Heart left ventricle (tissue), 16 donors: ENCODE results near the gene LIMS2. TPM values are rescaled to one million over a fixed set of nuclear protein-coding genes. Genes with fewer than 3 reads are reported as not detected.

Source experiments
- ATAC-seq, 4 donors: fragments of 200-7000 bp; cut with Tn5 transposase; one replicate each; pipeline ENCODE4 v1.9.1; 2020 to 2022; ENCODE audit warnings: moderate library complexity in 4 of 4, mild to moderate bottlenecking in 3 of 4, moderate number of reproducible peaks in 1 of 4
- DNase-seq, 5 donors: peaks; one replicate each; pipeline ENCODE4 v3.0.0-alpha.2; 2020
- H3K27ac ChIP-seq, 12 donors: fragments of 200-600 bp; sonication (generic) in 4 of 12; one replicate each; pipeline versions ENCODE4 v1.5.0 to v1.8.0; 2016 to 2022; ENCODE audit warnings: mild to moderate bottlenecking in 2 of 12
- H3K27me3 ChIP-seq, 9 donors: fragments of 200-600 bp; sonication (generic) in 2 of 9; one replicate each; pipeline versions ENCODE4 v1.5.1 to v1.8.0; 2016 to 2022; ENCODE audit warnings: mild to moderate bottlenecking in 3 of 9
- H3K36me3 ChIP-seq, 9 donors: fragments of 200-600 bp; sonication (generic) in 2 of 9; one replicate each; pipeline versions ENCODE4 v1.5.0 to v1.8.0; 2018 to 2022; ENCODE audit warnings: mild to moderate bottlenecking in 2 of 9
- H3K4me1 ChIP-seq, 12 donors: fragments of 200-600 bp; sonication (generic) in 4 of 12; one replicate each; pipeline versions ENCODE4 v1.5.0 to v1.8.0; 2016 to 2022; ENCODE audit warnings: mild to moderate bottlenecking in 3 of 12
- H3K4me3 ChIP-seq, 12 donors: fragments of 200-600 bp; sonication (generic) in 4 of 12; one replicate each; pipeline versions ENCODE4 v1.5.0 to v1.8.0; 2017 to 2022; ENCODE audit warnings: mild to moderate bottlenecking in 9 of 12, moderate library complexity in 4 of 12
- H3K9me3 ChIP-seq, 12 donors: fragments of 200-600 bp; sonication (generic) in 4 of 12; one replicate each; pipeline versions ENCODE4 v1.5.0 to v1.8.0; 2016 to 2022; ENCODE audit warnings: mild to moderate bottlenecking in 1 of 12
- POLR2A ChIP-seq, 2 donors: fragments of 450-650 bp; IDR thresholded peaks; one replicate each; pipeline ENCODE4 v1.6.1; 2017; ENCODE audit warnings: antibody characterized with exemption in 2 of 2, mild to moderate bottlenecking in 2 of 2, moderate library complexity in 2 of 2
- WGBS, 4 donors: extraction: QIAGEN DNeasy Blood & Tissue Kit in 2 of 4; methylation state at CpG; one replicate each; pipeline versions ENCODE4 v1.1.5 to v1.1.7; 2013 to 2018; 5-methylcytosine and 5-hydroxymethylcytosine counted together
- intact Hi-C, 10 donors: fragments of 100-400 bp; cut with DNase I; formaldehyde crosslinking; loops; one replicate each; pipeline versions ENCODE4 v1.11.1 to v1.14.2; 2022
- polyA plus RNA-seq, 2 donors: library from polyadenylated mRNA; stranded (reverse); fragments of 200-250 nt; gene quantifications; one replicate each; pipeline ENCODE4 v1.2.3, GENCODE V29; 2013
- total RNA-seq, 9 donors: library from RNA; depleted of rRNA in 2 of 9; stranded (reverse); fragments of >200 nt in 2 of 9; fragmentation: NEBNext Ultra II Directional in 3 of 9; extraction: Animal tissue kit (Norgen Biotek cat#: 25700) in 3 of 9; gene quantifications; one replicate each; pipeline versions ENCODE4 v1.1.0 to v1.2.4, GENCODE V29; 2016 to 2023
- TF ChIP-seq, protein P1 (sequence below), 12 donors: fragments of 200-600 bp; sonication (generic) in 4 of 12; IDR thresholded peaks; one replicate each; pipeline versions ENCODE4 v1.5.0 to v1.8.0; 2018 to 2022; ENCODE audit warnings: antibody characterized with exemption in 12 of 12, mild to moderate bottlenecking in 5 of 12
- donor health status: ischemic (EF 13 %, LVEDD 7.1; RV severe dilation, severe dysfunction).
- donor health status: healthy with polysubstance abuse.
- donor health status: DM: no; HTN: yes; CAD: no.
- donor health status: DM: no; HTN: no; CAD: no.
- donor health status: ischemic (EF 25% LVEDD 6.9; RV normal size, moderate dysfunction).
- donor health status: ischemic (EF 25% LVEDD 5.7; RV mildly dilated, moderate dysfunction).
- donor health status: healthy.
- donor health status: DM: yes; HTN: yes; CAD: no.
- donor health status: ischemic (EF 35%, LVEDD 5.7; RV mildly dilated, moderate dysfunction).
- donor health status: nonischemic (EF 11% LVEDD 7.7; RV severe dilation, severe dysfunction).
- donor health status: DM: yes; HTN: yes; CAD: no.
- donor health status: PGD.
- donor health status: ischemic (EF 29% LVEDD 5.4; RV normal size, mild dysfunction).
- donor health status: nonischemic (EF 23%, LVEDD 6.1; RV moderate dilation, normal function).

LIMS2 gene
- total and polyA plus RNA-seq, 11 donors, result 97.1 to 293 (median 158) TPM

GRCh38 chr2:127606625-127607398, 68.5 kb downstream of the LIMS2 start:
- intact Hi-C loops, result no loop called here
- 91 to 93% (median 93%) methylated on average over 17 of the region's 17 CpGs for WGBS, 4 donors
- Histone ChIP-seq H3K27ac (no peak overlapping the region), H3K27me3 (no peaks in the 10 kb centered on the region), H3K4me3 (no peak overlapping the region), H3K4me1 (no peaks in the 10 kb centered on the region), H3K36me3 (no peaks in the 10 kb centered on the region), H3K9me3 (peaks cover 0 to 15% (median 0%) of the 10 kb centered on the region in 12 donors)
- ATAC-seq (no peak), DNase-seq (peak in 1 of 5 donors; percentile 6)
- TF ChIP-seq POLR2A (IDR thresholded peaks at IDR 0.05), result no peak
- TF ChIP-seq, protein P1, sequence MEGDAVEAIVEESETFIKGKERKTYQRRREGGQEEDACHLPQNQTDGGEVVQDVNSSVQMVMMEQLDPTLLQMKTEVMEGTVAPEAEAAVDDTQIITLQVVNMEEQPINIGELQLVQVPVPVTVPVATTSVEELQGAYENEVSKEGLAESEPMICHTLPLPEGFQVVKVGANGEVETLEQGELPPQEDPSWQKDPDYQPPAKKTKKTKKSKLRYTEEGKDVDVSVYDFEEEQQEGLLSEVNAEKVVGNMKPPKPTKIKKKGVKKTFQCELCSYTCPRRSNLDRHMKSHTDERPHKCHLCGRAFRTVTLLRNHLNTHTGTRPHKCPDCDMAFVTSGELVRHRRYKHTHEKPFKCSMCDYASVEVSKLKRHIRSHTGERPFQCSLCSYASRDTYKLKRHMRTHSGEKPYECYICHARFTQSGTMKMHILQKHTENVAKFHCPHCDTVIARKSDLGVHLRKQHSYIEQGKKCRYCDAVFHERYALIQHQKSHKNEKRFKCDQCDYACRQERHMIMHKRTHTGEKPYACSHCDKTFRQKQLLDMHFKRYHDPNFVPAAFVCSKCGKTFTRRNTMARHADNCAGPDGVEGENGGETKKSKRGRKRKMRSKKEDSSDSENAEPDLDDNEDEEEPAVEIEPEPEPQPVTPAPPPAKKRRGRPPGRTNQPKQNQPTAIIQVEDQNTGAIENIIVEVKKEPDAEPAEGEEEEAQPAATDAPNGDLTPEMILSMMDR (IDR thresholded peaks at IDR 0.05), result no peak

DNA sequence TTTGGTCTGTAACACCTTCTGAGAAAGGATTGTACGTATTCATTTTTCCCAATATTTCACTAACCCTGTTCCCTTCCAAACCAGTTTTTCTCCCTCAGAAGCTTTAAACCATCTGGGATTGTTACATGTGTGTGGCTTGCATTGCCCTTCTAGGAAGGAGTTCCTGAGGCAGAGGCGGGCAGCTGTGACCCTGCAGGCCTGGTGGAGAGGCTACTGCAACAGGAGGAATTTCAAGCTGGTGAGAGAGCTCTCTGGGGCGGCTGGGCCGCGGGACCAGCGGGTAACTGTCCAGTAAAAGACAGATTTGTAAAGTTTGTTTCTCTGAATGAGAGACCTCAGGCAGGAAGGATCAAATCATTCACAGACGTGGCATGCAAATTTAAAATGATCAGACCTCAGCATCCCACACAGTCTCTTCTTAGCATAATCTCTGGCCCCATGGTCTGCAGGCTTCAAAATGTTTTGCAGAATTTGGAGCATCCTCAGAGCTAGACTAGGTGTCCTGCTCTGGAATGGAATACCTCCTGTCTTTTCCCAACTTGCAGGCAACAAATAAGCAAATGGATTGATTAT, 69.6 kb downstream of the LIMS2 start:
- intact Hi-C loops, result no loop called here
- TF ChIP-seq, protein P1 (IDR thresholded peaks at IDR 0.05), result no peak
- no peak for TF ChIP-seq POLR2A (IDR thresholded peaks at IDR 0.05)

DNA sequence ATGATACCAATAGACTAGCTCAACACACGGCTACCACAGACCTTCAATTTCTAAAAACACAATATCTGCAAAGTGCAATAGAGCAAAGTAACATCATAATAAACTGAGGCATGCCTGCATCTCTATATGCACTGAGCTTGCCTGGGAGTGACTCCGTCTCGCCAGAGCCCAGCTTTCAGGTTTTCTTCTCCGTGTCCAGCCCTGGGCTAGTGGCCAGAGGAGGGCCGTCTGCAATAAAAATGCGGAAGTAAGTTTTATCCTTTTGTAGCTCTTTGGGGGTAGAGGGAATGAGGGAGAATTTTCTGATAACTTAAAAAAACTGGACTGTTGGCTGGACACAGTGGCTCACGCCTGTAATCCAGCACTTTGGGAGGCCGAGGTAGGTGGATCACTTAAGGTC, 70.3 kb downstream of the LIMS2 start:
- Histone ChIP-seq H3K27me3 (no peaks in the 10 kb centered on the region), H3K27ac (no peak overlapping the region), H3K36me3 (no peaks in the 10 kb centered on the region), H3K4me3 (no peak overlapping the region), H3K9me3 (peaks cover 0 to 8% (median 0%) of the 10 kb centered on the region in 12 donors), H3K4me1 (no peaks in the 10 kb centered on the region)
- DNase-seq (peak in 2 of 5 donors; percentile 7), ATAC-seq (no peak)
- WGBS, 4 donors, result 83 to 91% (median 88%) methylated on average over 8 of the region's 8 CpGs
- intact Hi-C loops, result no loop called here
- TF ChIP-seq, protein P1 (IDR thresholded peaks at IDR 0.05), result no peak
- TF ChIP-seq POLR2A (IDR thresholded peaks at IDR 0.05), result no peak

More for the DNA sequence above, 69.6 kb downstream of the LIMS2 start:
- WGBS, 4 donors, result 88 to 90% (median 89%) methylated on average over 7 of the region's 7 CpGs
- no peaks in the 10 kb centered on the region for H3K36me3 ChIP-seq
- no peak for ATAC-seq
- H3K4me1 ChIP-seq, result no peaks in the 10 kb centered on the region
- H3K9me3 ChIP-seq, result peaks cover 0 to 10% (median 0%) of the 10 kb centered on the region in 12 donors
- DNase-seq, result peak in 2 of 5 donors; percentile 6 to 51
- H3K27me3 ChIP-seq, result no peaks in the 10 kb centered on the region
- no peak overlapping the region for H3K27ac ChIP-seq
- no peak overlapping the region for H3K4me3 ChIP-seq

GRCh38 chr2:127599211-127599610, 76.1 kb downstream of the LIMS2 start:
- no peak for TF ChIP-seq POLR2A (IDR thresholded peaks at IDR 0.05)
- TF ChIP-seq, protein P1 (IDR thresholded peaks at IDR 0.05), result no peak
- intact Hi-C loops, result loop anchor here in 8 of 10 donors (10.0 kb wide), 5 partner anchors 76 to 266 kb away; partner anchors contain the start of gene LIMS2 (in 1 of the 8)
- peaks cover 0 to 8% (median 0%) of the 10 kb centered on the region in 12 donors for H3K9me3 ChIP-seq
- WGBS, 4 donors, result 63 to 77% (median 68%) methylated on average over 3 of the region's 3 CpGs
- no peaks in the 10 kb centered on the region for H3K36me3 ChIP-seq
- H3K4me3 ChIP-seq, result no peak overlapping the region
- DNase-seq (no peak), ATAC-seq (no peak)
- H3K4me1 ChIP-seq, result no peaks in the 10 kb centered on the region
- no peaks in the 10 kb centered on the region for H3K27me3 ChIP-seq
- no peak overlapping the region for H3K27ac ChIP-seq
